Left cardiac atrium (tissue), 4 donors: ENCODE results near the gene NAA50. TPM values are rescaled to one million over a fixed set of nuclear protein-coding genes. Genes with fewer than 3 reads are reported as not detected.

ENCODE experiments used
- ATAC-seq, 2 donors: fragments of 200-7000 bp; cut with Tn5 transposase; one replicate each; pipeline ENCODE4 v1.9.1; 2020; ENCODE audit warnings: mild to moderate bottlenecking in 2 of 2, moderate library complexity in 2 of 2
- DNase-seq: peaks from one replicate; pipeline ENCODE4 v3.0.0-alpha.2; 2020
- intact Hi-C, 2 donors: fragments of 100-400 bp; cut with DNase I; formaldehyde crosslinking; loops; one replicate each; pipeline versions ENCODE4 v1.14.1 to v1.15.1; 2022 to 2023
- long read RNA-seq: library from polyadenylated mRNA; unstranded; transcript quantifications from one replicate; pipeline ENCODE4 v2.0.0, GENCODE V29; 2021
- total RNA-seq, 2 donors: library from RNA; stranded (reverse); fragmentation: NEBNext Ultra II Directional; extraction: Animal tissue kit (Norgen Biotek cat#: 25700); gene quantifications; one replicate each; pipeline ENCODE4 v1.2.1, GENCODE V29; 2021
- donor health status: DM: no; HTN: yes; CAD: no.
- donor health status: DM: no; HTN: yes; CAD: no; lungs with severe emphysema.
- donor health status: DM: yes; HTN: yes; CAD: no.
- donor health status: Dilated cardiomyopathy.

NAA50 gene
- total RNA-seq: 10 to 100 TPM; 65.7 to 86.5 TPM
- long read RNA-seq, full-length matches to known transcripts: 58 of 66 reads
- long read RNA-seq, partial matches to known transcripts: 1 of 66 reads
- long read RNA-seq, other reads (novel, unspliced or antisense): 7 of 66 reads

GRCh38 chr3:113745756-113746547 lies at the start of gene NAA50:
Gene NAA50 (minus strand): TSS chr3:113746249. CDS start chr3:113745949, 300 bp downstream.
- DNase-seq: peak; percentile 96
- intact Hi-C loops: loop anchor here in 1 of 2 donors (5.0 kb wide), 1 partner anchor 49 kb away; the partner anchor contains the start of gene USF3
- ATAC-seq: peak; percentile 95 to 96

GRCh38 chr3:113795693-113796092 lies 49.6 kb upstream of the NAA50 start:
- intact Hi-C loops: no loop called here
- DNase-seq (no peak), ATAC-seq (no peak)

- no peak for ATAC-seq
- intact Hi-C loops: no loop called here
- no peak for DNase-seq
Measured at GRCh38 chr3:113794526-113794925, 48.5 kb upstream of the NAA50 start.

- intact Hi-C loops: no loop called here
- no peak for ATAC-seq
- no peak for DNase-seq
Measured at GRCh38 chr3:113791381-113791780, 45.3 kb upstream of the NAA50 start.

GRCh38 chr3:113783980-113784379 lies 37.9 kb upstream of the NAA50 start:
- ATAC-seq (no peak), DNase-seq (no peak)
- intact Hi-C loops: no loop called here

- ATAC-seq: no peak
- no peak for DNase-seq
- intact Hi-C loops: no loop called here
Measured at GRCh38 chr3:113783463-113783862, 37.4 kb upstream of the NAA50 start.

GRCh38 chr3:113776564-113776963 lies 30.5 kb upstream of the NAA50 start:
- no peak for ATAC-seq
- intact Hi-C loops: no loop called here
- no peak for DNase-seq

- ATAC-seq (no peak), DNase-seq (no peak)
- intact Hi-C loops: no loop called here
Measured at GRCh38 chr3:113775516-113775915, 29.5 kb upstream of the NAA50 start.

GRCh38 chr3:113773381-113773780 lies 27.3 kb upstream of the NAA50 start:
- no peak for ATAC-seq
- DNase-seq: no peak
- intact Hi-C loops: no loop called here

- ATAC-seq (no peak), DNase-seq (no peak)
- intact Hi-C loops: no loop called here
Measured at GRCh38 chr3:113771993-113772392, 25.9 kb upstream of the NAA50 start.

GRCh38 chr3:113769551-113769950 lies 23.5 kb upstream of the NAA50 start:
- peak in 1 of 2 donors; percentile 67 for ATAC-seq
- no peak for DNase-seq
- intact Hi-C loops: no loop called here

GRCh38 chr3:113764698-113765097 lies 18.6 kb upstream of the NAA50 start:
- ATAC-seq (no peak), DNase-seq (no peak)
- intact Hi-C loops: no loop called here

- ATAC-seq (no peak), DNase-seq (no peak)
- intact Hi-C loops: no loop called here
Measured at GRCh38 chr3:113758389-113759024, 12.5 kb upstream of the NAA50 start.

- intact Hi-C loops: no loop called here
- DNase-seq (no peak), ATAC-seq (no peak)
Measured at GRCh38 chr3:113754494-113755159, 8.6 kb upstream of the NAA50 start.

GRCh38 chr3:113753376-113753985 lies 7.4 kb upstream of the NAA50 start:
- intact Hi-C loops: no loop called here
- DNase-seq (no peak), ATAC-seq (no peak)

- ATAC-seq: no peak
- intact Hi-C loops: no loop called here
- no peak for DNase-seq
Measured at GRCh38 chr3:113751141-113751540, 5.1 kb upstream of the NAA50 start.

- ATAC-seq (no peak), DNase-seq (no peak)
- intact Hi-C loops: loop anchor here in 1 of 2 donors (5.0 kb wide), 1 partner anchor 50 kb away; the partner anchor contains the start of gene USF3
Measured at GRCh38 chr3:113747283-113748046, 1.4 kb upstream of the NAA50 start.

- ATAC-seq: peak; percentile 79
- DNase-seq: peak; percentile 89
- intact Hi-C loops: loop anchor here in 1 of 2 donors (5.0 kb wide), 1 partner anchor 49 kb away; the partner anchor contains the start of gene USF3
Measured at GRCh38 chr3:113746548-113747282, 666 bp upstream of the NAA50 start, which contains the start of gene ATP6V1A. Gene ATP6V1A (plus strand): TSS chr3:113747035. CDS start chr3:113778754, 31,719 bp downstream.
